ENCODE results near the gene C19orf25. TPM values are rescaled to one million over a fixed set of nuclear protein-coding genes. Genes with fewer than 3 reads are reported as not detected.

Gene C19orf25
- total RNA-seq, 1 experiment from 2014 or later, result 35.0 TPM

- Histone ChIP-seq H3K36me3 (ENCODE audit: insufficient read depth, low read length, poor library complexity, severe bottlenecking) (no peaks in the 10 kb centered on the region), H3K4me3 (ENCODE audit: low read depth, low read length, poor library complexity, severe bottlenecking) (no peak overlapping the region), H3K4me1 (ENCODE audit: insufficient read depth, low read length, poor library complexity, severe bottlenecking) (peaks cover 11% of the 10 kb centered on the region), H3K9me3 (ENCODE audit: low read depth, low read length, poor library complexity, severe bottlenecking) (no peaks in the 10 kb centered on the region), H3K27me3 (replicated peaks; ENCODE audit: insufficient read depth, low read depth, low read length, poor library complexity) (no peaks in the 10 kb centered on the region), H3K27ac (ENCODE audit: low read depth, low read length, poor library complexity, severe bottlenecking) (no peak overlapping the region)
- intact Hi-C loops (cut with micrococcal nuclease; ENCODE audit: unreplicated experiment), result no loop called here
- CTCF ChIA-PET, result interaction anchor here (0.7 kb wide), 1 partner anchor 215 kb away, joined by 5 read pairs; no protein-coding TSS in a partner anchor
- no TSS peak for BruUV-seq (replicated peaks)
- no peak for DNase-seq (ENCODE audit: low spot score)
- TF ChIP-seq EZH2 (IDR thresholded peaks at IDR 0.05; ENCODE audit: borderline replicate concordance, low read depth, low read length, poor library complexity, severe bottlenecking) (no peak), CTCF (conservative IDR thresholded peaks at IDR 0.05; ENCODE audit: low read depth, low read length) (no peak)
- POLR2A ChIA-PET (ENCODE audit: low non-redundant PET), result no interaction called here
Observed at GRCh38 chr19:1488282-1488601, 9.2 kb upstream of the C19orf25 start.

- DNase-seq (ENCODE audit: low spot score), result no peak
- Histone ChIP-seq H3K27me3 (replicated peaks; ENCODE audit: insufficient read depth, low read depth, low read length, poor library complexity) (no peaks in the 10 kb centered on the region), H3K4me1 (ENCODE audit: insufficient read depth, low read length, poor library complexity, severe bottlenecking) (peaks cover 11% of the 10 kb centered on the region), H3K36me3 (ENCODE audit: insufficient read depth, low read length, poor library complexity, severe bottlenecking) (no peaks in the 10 kb centered on the region), H3K9me3 (ENCODE audit: low read depth, low read length, poor library complexity, severe bottlenecking) (no peaks in the 10 kb centered on the region), H3K4me3 (ENCODE audit: low read depth, low read length, poor library complexity, severe bottlenecking) (no peak overlapping the region), H3K27ac (ENCODE audit: low read depth, low read length, poor library complexity, severe bottlenecking) (no peak overlapping the region)
- ChIA-PET POLR2A (ENCODE audit: low non-redundant PET) (no interaction called here), CTCF (no interaction called here)
- intact Hi-C loops (cut with micrococcal nuclease; ENCODE audit: unreplicated experiment), result no loop called here
- BruUV-seq (replicated peaks), result no TSS peak
- TF ChIP-seq EZH2 (IDR thresholded peaks at IDR 0.05; ENCODE audit: borderline replicate concordance, low read depth, low read length, poor library complexity, severe bottlenecking) (no peak), CTCF (conservative IDR thresholded peaks at IDR 0.05; ENCODE audit: low read depth, low read length) (no peak)
Observed at GRCh38 chr19:1487576-1488281, 8.7 kb upstream of the C19orf25 start.

- no peak for TF ChIP-seq CTCF (conservative IDR thresholded peaks at IDR 0.05; ENCODE audit: low read depth, low read length)
- intact Hi-C loops (cut with micrococcal nuclease; ENCODE audit: unreplicated experiment), result no loop called here
- Histone ChIP-seq H3K27ac (ENCODE audit: low read depth, low read length, poor library complexity, severe bottlenecking) (no peak overlapping the region), H3K4me3 (ENCODE audit: low read depth, low read length, poor library complexity, severe bottlenecking) (no peak overlapping the region), H3K9me3 (ENCODE audit: low read depth, low read length, poor library complexity, severe bottlenecking) (no peaks in the 10 kb centered on the region), H3K36me3 (ENCODE audit: insufficient read depth, low read length, poor library complexity, severe bottlenecking) (no peaks in the 10 kb centered on the region), H3K4me1 (ENCODE audit: insufficient read depth, low read length, poor library complexity, severe bottlenecking) (peaks cover 11% of the 10 kb centered on the region), H3K27me3 (replicated peaks; ENCODE audit: insufficient read depth, low read depth, low read length, poor library complexity) (no peaks in the 10 kb centered on the region)
- ChIA-PET POLR2A (ENCODE audit: low non-redundant PET) (no interaction called here), CTCF (no interaction called here)
- no TSS peak for BruUV-seq (replicated peaks)
- DNase-seq (ENCODE audit: low spot score), result no peak
Observed at GRCh38 chr19:1486720-1487575, 7.9 kb upstream of the C19orf25 start.
